OCI-LY7 (cell line): ENCODE measurements around the gene RPS6KA2.

Source experiments
- CTCF ChIP-seq: fragments of 200-600 bp; sonication (generic); conservative IDR thresholded peaks from 2 replicates; pipeline ENCODE4 v1.5.1; 2014; ENCODE audit warnings: mild to moderate bottlenecking, antibody characterized with exemption, low read length, moderate library complexity, mixed read lengths
- EZH2phosphoT487 ChIP-seq: fragments of 200-600 bp; sonication (generic); IDR thresholded peaks from 2 replicates; pipeline ENCODE4 v1.6.1; 2018; ENCODE audit warnings: low read depth, borderline replicate concordance, mild to moderate bottlenecking, mixed run types, antibody characterized with exemption, low read length, moderate library complexity, mixed read lengths

GRCh38 chr6:166464068-166465002, 162.7 kb downstream of the RPS6KA2 start:
- TF ChIP-seq CTCF (no peak), EZH2phosphoT487 (no peak)
